GM21717 (cell line): ENCODE data around the gene PPP1CC.

ENCODE experiments used
- ATAC-seq: cut with Tn5 transposase; IDR thresholded peaks from one replicate; pipeline ENCODE4 v1.9.1; 2021; ENCODE audit warnings: mild to moderate bottlenecking, moderate library complexity; ENCODE audit not compliant: unreplicated experiment

PPP1CC gene

DNA sequence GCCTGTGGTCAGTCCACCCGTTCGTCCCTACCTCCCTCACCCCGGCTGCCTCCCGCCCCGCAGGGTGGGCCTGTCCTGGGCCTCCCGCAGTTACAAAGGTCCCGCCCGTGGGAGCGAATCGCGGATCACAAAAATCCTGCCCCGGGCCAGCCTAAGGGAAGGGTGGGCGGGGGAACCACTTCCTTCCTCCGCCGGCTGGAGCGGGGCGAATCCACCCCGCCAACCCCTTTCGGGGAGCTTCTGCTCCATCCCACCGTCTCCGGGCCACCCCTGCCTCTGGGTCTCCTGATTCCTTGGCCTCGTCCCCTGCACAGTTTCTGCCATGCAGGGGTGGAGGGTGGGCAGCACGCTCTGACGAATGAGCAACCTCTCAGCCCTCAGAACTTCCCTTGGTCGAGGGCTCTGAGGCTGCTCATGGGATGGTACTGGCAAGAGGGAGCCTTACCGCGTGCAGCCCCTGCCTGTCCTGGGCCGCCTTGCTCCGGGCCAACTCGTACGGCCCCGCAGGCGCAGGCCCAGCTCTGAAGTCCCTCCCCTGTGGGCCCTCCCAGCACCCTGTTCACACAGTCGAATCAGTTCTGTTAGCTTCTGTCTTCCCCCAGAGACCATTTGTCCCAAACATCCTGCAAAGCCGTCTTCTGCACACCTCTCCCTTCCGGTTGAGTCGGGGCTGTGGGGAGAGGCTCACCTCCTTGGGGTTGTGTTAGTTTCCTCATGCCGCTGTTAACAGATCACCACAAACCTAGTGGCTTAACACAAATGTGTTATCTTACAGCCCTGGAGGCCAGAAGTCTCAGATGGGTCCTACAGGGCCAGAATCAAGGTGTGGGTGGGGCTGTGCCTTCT is 53.2 kb downstream of the PPP1CC start:
- ATAC-seq = peak; percentile 65

DNA sequence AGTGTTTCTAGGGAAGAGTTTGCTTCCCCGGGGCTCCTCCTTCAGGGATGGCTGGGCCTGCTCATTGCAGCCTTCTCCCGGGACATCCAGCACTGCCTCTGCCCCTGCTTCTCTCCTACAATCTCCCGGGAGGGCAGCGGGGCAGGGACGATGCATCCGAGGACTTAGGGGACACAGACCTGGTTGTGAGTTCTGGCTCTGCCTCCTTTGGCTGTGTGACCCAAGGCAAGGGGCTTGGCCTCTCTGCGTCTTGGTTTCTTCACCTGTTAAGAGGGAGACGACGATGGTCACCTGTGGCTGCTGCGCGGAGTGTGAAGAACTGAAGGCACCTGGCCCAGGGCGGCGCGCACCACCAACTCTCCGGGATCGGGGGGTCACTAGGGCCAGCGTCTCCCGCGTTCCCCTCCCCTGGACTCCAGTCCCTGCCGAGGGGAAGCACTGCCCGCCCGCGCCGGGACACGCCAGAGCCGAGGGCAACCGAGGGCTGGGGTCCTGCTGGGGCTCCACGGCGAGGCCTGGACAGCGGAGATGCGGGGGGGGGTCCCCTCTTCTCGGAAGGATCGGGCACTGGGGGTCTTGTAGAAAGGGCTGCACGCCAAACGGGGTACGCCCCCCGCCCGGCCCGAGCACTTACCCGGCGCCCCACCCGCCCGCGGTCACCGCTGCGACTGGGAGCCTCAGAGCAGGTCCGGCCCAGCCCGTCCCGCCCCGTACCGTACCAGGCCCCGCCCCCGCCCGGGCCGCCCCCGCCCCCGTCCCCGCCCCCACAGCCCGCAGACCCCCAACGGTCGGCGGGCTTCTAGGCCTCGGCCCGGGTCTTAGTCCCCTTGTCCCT is 54.0 kb downstream of the PPP1CC start, which contains the start of gene HVCN1:
Gene HVCN1, minus strand, starts transcription at position 670 of the 835 bp plus-strand sequence. CDS start 5,870 bp downstream, outside the sequence.
- peak; percentile 14 for ATAC-seq

GRCh38 chr12:110687396-110688169 is 55.1 kb downstream of the PPP1CC start:
- no peak for ATAC-seq

GRCh38 chr12:110686294-110686903 is 56.3 kb downstream of the PPP1CC start:
- ATAC-seq = no peak

DNA sequence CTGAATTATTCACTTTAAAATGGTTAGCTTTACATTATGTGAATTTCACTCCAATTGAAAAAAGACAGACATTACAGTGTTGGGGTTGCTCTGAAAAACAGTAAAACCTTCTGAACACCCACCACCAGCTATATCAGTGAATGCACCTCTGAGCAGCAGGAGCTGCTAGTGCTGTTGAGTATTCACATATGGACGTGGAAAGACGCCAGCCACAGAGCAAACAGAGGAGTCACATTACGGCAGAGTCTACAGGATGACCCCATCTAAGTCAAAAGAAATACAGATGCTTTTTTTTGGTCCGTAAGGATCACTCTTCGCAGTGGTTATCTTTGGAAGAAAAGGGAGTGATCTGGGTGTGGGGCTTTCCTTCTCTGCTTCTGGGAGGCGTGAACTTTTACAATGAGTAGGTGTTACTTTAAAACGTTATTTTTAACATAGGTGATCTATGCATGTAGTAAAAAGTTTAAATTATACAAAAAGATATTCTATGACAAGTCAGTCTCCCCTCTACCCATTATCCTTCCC is 58.3 kb downstream of the PPP1CC start:
- ATAC-seq = no peak

GRCh38 chr12:110683888-110684287 is 58.8 kb downstream of the PPP1CC start:
- ATAC-seq = no peak

DNA sequence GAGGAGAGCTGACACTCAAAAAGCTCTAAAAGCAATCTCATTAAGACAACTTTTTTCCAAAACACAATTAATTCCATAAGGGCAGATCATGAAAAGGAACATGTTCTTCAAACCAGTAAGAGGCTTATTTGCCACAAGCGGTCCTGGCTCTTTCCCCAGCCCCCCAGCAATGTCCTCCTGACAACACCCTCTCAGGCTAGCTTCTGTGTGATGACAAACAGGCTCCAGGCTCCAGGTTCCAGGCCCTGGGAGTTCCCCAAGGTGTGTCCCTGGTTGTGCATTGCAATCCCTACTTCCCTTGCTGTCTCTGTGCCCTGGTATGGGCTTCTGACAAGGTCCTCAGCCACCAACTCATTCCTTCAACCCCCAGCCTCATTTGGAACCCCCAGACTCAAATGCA is 62.7 kb downstream of the PPP1CC start:
- no peak for ATAC-seq

GRCh38 chr12:110679201-110679600 is 63.5 kb downstream of the PPP1CC start:
- no peak for ATAC-seq

- no peak for ATAC-seq
Observed at GRCh38 chr12:110677982-110678381, 64.7 kb downstream of the PPP1CC start.

DNA sequence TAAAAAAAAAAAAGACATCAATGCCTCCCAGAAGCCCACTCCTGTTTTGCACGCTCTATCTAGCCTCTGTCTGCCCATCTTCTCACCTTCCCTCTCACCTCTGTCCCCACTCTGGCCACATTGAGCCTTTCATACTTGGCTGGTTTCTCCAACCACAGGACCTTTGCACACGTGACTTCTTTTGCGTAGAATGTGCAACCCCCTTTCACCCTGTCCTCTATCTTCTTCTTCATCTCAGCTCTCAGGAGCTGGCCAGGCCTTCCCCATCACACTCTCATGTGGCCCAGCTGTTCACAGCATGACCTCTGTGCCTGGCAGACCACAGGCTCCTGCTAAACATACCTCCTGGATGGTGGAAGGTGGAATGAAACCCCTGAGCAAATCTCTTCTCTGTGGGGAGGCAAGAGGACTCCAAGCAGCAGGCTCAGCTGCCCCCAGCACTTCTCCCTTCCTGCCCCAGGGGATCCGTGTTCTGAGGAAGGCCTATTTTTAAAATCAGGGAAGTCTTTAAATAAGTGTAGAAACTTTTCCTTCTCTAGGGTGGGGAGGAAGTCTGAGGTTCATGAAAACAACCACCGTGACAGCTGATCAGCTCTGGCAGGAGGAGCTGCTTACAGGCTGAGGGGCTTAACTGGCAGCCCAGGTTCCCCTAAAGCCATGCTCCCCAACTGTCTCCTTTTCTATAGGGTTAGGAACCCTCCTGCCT is 65.3 kb downstream of the PPP1CC start:
- ATAC-seq = peak; percentile 50

GRCh38 chr12:110676171-110676570 is 66.5 kb downstream of the PPP1CC start:
- no peak for ATAC-seq

- ATAC-seq = peak; percentile 39
Observed at GRCh38 chr12:110670161-110670701, 72.5 kb downstream of the PPP1CC start.
